Transverse colon (tissue), 3 donors: Measurements from ENCODE around the gene EHMT1.

Source experiments
- POLR2A ChIP-seq: fragments of 450-650 bp; IDR thresholded peaks from one replicate; pipeline ENCODE4 v1.6.1; 2016; ENCODE audit warnings: antibody characterized with exemption, mild to moderate bottlenecking, moderate library complexity
- POLR2AphosphoS5 ChIP-seq, 3 donors: sonication (generic); formaldehyde crosslinking; IDR thresholded peaks; one replicate each; pipeline ENCODE4 v1.6.1; 2016; ENCODE audit warnings: antibody characterized with exemption in 3 of 3

- TF ChIP-seq POLR2AphosphoS5 (IDR thresholded peaks at IDR 0.05) (no peak), POLR2A (no peak)
Measured at GRCh38 chr9:137873408-137873807, 254.6 kb downstream of the EHMT1 start.
